ENCODE measurements around the gene RGS8. TPM values are rescaled to one million over a fixed set of nuclear protein-coding genes. Genes with fewer than 3 reads are reported as not detected.
A peak's percentile ranks its signal among the peaks of the same experiment; 100 is the strongest.

RGS8 gene, protein sequence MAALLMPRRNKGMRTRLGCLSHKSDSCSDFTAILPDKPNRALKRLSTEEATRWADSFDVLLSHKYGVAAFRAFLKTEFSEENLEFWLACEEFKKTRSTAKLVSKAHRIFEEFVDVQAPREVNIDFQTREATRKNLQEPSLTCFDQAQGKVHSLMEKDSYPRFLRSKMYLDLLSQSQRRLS
- 3.5 TPM for total RNA-seq (ENCODE audit: unreplicated experiment)
- long read RNA-seq: 0 reads

DNA sequence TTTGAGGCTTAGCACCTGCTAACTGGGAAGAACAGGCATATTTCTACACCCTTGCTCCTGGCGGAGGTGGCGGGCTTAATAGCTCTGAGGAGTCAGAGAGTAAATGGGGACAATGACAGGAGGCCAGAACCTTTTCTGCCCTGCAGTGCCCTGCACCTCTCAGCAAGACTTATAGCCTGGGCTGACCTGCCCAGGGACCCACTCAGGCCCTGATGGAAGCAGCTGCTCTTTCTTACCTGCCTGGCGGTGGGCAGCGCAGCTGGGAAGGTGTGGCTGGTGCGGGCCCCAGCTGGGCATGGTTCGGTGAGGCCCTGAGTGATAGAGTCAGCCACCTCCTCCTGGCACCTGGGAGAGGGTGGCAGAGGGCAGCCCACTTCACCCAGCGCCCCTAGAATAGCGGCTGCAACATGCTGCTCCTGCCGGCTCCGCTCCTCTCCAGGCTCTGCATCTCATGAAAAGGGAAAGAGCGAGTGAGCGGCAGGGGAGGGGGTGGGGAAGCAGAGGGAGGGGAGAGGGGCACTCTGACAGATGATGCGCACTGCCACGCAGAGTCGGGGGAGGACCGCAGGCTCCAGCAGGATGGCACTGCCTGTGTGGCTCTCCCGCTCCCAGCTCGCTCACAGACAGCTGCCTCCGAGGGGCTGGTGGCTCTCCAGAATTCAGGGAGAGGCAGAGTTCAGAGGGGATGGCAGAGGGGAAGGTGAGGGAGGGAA is at the start of gene RGS8:
Gene RGS8 (minus strand): TSS at position 472 of the 713 bp plus-strand sequence. CDS start 14,938 bp downstream, outside the sequence.
- Mint-ChIP-seq H3K4me3 (ENCODE audit: unreplicated experiment) (no peak within 1 kb of the TSS), H3K9me3 (ENCODE audit: unreplicated experiment) (no peaks in the 10 kb centered on the region), H3K27ac (ENCODE audit: unreplicated experiment) (no peak within 1 kb of the TSS), H3K4me1 (ENCODE audit: low read depth, unreplicated experiment) (peaks cover 7% of the 10 kb centered on the region), H3K27me3 (ENCODE audit: unreplicated experiment) (peaks cover 6% of the 10 kb centered on the region), H3K36me3 (ENCODE audit: unreplicated experiment) (no peaks in the 10 kb centered on the region)
- peak; percentile 50 for DNase-seq
- TF ChIP-seq, protein P1, sequence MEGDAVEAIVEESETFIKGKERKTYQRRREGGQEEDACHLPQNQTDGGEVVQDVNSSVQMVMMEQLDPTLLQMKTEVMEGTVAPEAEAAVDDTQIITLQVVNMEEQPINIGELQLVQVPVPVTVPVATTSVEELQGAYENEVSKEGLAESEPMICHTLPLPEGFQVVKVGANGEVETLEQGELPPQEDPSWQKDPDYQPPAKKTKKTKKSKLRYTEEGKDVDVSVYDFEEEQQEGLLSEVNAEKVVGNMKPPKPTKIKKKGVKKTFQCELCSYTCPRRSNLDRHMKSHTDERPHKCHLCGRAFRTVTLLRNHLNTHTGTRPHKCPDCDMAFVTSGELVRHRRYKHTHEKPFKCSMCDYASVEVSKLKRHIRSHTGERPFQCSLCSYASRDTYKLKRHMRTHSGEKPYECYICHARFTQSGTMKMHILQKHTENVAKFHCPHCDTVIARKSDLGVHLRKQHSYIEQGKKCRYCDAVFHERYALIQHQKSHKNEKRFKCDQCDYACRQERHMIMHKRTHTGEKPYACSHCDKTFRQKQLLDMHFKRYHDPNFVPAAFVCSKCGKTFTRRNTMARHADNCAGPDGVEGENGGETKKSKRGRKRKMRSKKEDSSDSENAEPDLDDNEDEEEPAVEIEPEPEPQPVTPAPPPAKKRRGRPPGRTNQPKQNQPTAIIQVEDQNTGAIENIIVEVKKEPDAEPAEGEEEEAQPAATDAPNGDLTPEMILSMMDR (IDR thresholded peaks at IDR 0.05; ENCODE audit: partially characterized antibody, unreplicated experiment): no peak

DNA sequence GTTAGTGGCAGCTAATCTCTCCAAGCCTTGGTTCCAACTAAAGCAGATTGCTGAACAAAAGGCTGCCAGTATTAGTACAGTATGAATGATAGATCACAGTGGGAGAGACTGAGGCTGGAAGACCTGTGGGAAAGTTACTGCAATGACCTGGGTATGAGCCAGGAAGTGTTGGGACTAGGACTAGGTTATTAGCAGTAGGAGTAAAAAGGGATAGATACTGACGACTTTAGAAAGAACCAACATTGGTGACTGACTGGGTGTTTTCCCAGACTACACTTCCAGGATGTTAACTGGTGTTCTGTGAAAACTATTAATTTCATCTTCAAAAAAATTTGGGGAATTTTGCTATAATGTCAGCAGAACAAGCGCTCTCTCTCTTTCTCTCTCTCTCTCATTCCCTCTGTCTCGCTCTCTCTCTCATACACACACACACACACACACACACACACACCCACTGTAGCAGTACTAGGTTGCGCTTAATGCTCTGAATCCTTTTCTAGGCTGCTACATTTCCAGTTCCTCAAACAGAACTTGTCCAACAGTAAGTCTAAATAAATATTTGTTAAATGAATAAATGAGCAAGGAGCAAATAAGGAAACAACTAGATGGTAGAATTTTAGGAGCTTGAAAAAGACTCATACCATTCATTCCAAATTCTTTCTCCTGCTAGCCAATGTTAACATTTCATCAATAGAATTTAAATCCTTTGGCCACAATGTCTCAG is 47.6 kb upstream of the RGS8 start:
- Mint-ChIP-seq H3K4me3 (ENCODE audit: unreplicated experiment) (no peak overlapping the region), H3K27me3 (ENCODE audit: unreplicated experiment) (no peaks in the 10 kb centered on the region), H3K4me1 (ENCODE audit: low read depth, unreplicated experiment) (peaks cover 8% of the 10 kb centered on the region), H3K36me3 (ENCODE audit: unreplicated experiment) (no peaks in the 10 kb centered on the region), H3K27ac (ENCODE audit: unreplicated experiment) (no peak overlapping the region), H3K9me3 (ENCODE audit: unreplicated experiment) (no peaks in the 10 kb centered on the region)
- TF ChIP-seq, protein P1 (IDR thresholded peaks at IDR 0.05; ENCODE audit: partially characterized antibody, unreplicated experiment): no peak
- no peak for DNase-seq

DNA sequence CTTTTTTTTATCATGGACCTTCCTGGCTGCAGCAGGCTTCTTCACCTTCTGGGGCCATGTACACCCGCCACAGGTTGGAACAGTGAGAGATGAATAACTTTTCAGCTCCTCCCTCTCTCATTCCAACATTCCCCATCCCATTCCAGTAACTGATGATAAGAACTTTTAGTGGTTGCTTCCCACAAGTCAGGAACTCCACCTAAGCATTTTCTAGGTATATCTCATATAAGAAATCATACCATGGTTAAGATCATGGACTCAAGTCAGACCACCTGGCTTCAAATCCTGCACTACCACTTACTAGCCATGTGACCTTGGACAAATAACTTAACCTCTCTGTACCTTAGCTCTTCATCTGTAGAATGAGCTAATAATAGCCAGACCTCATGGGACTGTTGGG is 42.5 kb upstream of the RGS8 start:
- Mint-ChIP-seq H3K27ac (ENCODE audit: unreplicated experiment) (no peak overlapping the region), H3K9me3 (ENCODE audit: unreplicated experiment) (peaks cover 1% of the 10 kb centered on the region), H3K27me3 (ENCODE audit: unreplicated experiment) (peaks cover 2% of the 10 kb centered on the region), H3K4me3 (ENCODE audit: unreplicated experiment) (no peak overlapping the region), H3K4me1 (ENCODE audit: low read depth, unreplicated experiment) (peaks cover 14% of the 10 kb centered on the region), H3K36me3 (ENCODE audit: unreplicated experiment) (no peaks in the 10 kb centered on the region)
- no peak for DNase-seq
- TF ChIP-seq, protein P1 (IDR thresholded peaks at IDR 0.05; ENCODE audit: partially characterized antibody, unreplicated experiment): no peak

DNA sequence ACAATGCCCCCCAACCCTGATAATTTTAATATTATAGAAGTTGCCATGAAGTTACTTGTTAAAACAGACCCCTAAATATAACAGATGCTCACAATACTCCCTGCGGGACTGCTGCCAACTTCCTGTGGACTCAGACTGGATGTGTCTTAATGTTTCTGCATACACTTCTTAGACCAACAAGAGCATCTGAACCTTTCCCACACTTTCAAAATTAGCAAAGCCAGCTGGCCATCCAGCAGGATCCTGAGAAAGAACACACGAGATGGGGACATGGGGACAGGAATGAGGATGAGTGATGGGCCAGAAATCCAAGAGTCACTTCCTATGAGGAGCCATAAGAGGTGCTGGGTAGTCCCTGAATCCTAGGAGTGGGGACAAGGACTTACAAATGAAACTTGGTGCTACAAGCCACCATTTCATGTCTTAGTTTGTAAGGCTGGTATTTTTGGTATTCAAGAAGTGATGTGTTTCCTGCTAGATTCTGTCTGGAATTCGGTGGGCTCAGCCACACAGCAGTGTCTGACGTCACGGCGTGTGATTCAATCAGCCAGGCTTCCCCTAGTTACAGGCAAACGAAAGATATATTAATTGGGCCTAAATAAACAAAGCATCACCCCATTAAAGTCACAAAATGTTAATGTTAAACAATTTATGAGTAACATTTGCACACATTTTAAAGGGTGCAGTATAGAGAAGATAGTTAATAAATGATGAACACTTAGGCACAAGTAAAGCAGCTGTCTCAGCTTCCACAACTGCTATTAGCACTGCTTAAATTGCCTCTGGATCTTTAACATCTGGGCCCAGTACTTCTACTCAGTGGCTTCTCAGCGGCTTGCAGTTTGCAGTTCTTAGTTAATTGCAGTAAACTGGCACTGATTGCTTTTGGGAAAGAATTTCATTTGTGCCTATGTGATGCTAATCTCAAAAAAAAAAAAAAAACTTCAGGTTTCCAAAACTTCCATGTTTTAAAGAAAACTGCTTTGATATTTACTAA is 41.2 kb upstream of the RGS8 start:
- no peak for DNase-seq
- no peak overlapping the region for H3K4me3 Mint-ChIP-seq (ENCODE audit: unreplicated experiment)
- TF ChIP-seq, protein P1 (IDR thresholded peaks at IDR 0.05; ENCODE audit: partially characterized antibody, unreplicated experiment): no peak
- H3K27ac Mint-ChIP-seq (ENCODE audit: unreplicated experiment): peak overlapping the region; percentile 56
- peaks cover 19% of the 10 kb centered on the region for H3K4me1 Mint-ChIP-seq (ENCODE audit: low read depth, unreplicated experiment)
- peaks cover 1% of the 10 kb centered on the region for H3K9me3 Mint-ChIP-seq (ENCODE audit: unreplicated experiment)
- H3K36me3 Mint-ChIP-seq (ENCODE audit: unreplicated experiment): no peaks in the 10 kb centered on the region
- peaks cover 2% of the 10 kb centered on the region for H3K27me3 Mint-ChIP-seq (ENCODE audit: unreplicated experiment)

Data from glutamatergic neuron (in vitro differentiated cells).